Heart right ventricle (tissue), 16 donors: ENCODE measurements around the gene CEACAM16. TPM values are rescaled to one million over a fixed set of nuclear protein-coding genes. Genes with fewer than 3 reads are reported as not detected.

Source experiments
- ATAC-seq, 8 donors: fragments of 200-7000 bp; cut with Tn5 transposase; one replicate each; pipeline ENCODE4 v1.9.1; 2020; ENCODE audit warnings: mild to moderate bottlenecking in 8 of 8, moderate library complexity in 8 of 8, moderate number of reproducible peaks in 1 of 8
- DNase-seq, 2 donors: peaks; one replicate each; pipeline ENCODE4 v3.0.0-alpha.2; 2020
- H3K27ac ChIP-seq, 10 donors: fragments of 200-600 bp; sonication (generic) in 2 of 10; one replicate each; pipeline versions ENCODE4 v1.5.0 to v1.8.0; 2020 to 2022; ENCODE audit warnings: mild to moderate bottlenecking in 3 of 10
- H3K27me3 ChIP-seq, 7 donors: fragments of 200-600 bp; one replicate each; pipeline ENCODE4 v1.8.0; 2021 to 2022; ENCODE audit warnings: mild to moderate bottlenecking in 2 of 7
- H3K36me3 ChIP-seq, 9 donors: fragments of 200-600 bp; sonication (generic) in 1 of 9; one replicate each; pipeline versions ENCODE4 v1.5.0 to v1.8.0; 2020 to 2022; ENCODE audit warnings: mild to moderate bottlenecking in 2 of 9
- H3K4me1 ChIP-seq, 9 donors: fragments of 200-600 bp; sonication (generic) in 1 of 9; one replicate each; pipeline versions ENCODE4 v1.5.0 to v1.8.0; 2020 to 2022; ENCODE audit warnings: mild to moderate bottlenecking in 4 of 9
- H3K4me3 ChIP-seq, 10 donors: fragments of 200-600 bp; sonication (generic) in 2 of 10; one replicate each; pipeline versions ENCODE4 v1.5.0 to v1.8.0; 2020 to 2022; ENCODE audit warnings: mild to moderate bottlenecking in 7 of 10, moderate library complexity in 2 of 10
- H3K9me3 ChIP-seq, 11 donors: fragments of 200-600 bp in 10 of 11; sonication (generic) in 2 of 11; one replicate each; pipeline versions ENCODE4 v1.5.0 to v1.8.0; 2013 to 2022; ENCODE audit warnings: mild to moderate bottlenecking in 2 of 11, control low read depth in 1 of 11, moderate library complexity in 1 of 11
- CTCF ChIP-seq, 9 donors: fragments of 200-600 bp; sonication (generic) in 2 of 9; IDR thresholded peaks; one replicate each; pipeline versions ENCODE4 v1.5.0 to v1.8.0; 2021 to 2022; ENCODE audit warnings: antibody characterized with exemption in 9 of 9, mild to moderate bottlenecking in 5 of 9, moderate library complexity in 1 of 9
- WGBS, 2 donors: extraction: QIAGEN DNeasy Blood & Tissue Kit; methylation state at CpG; one replicate each; pipeline ENCODE4 v1.1.7; 2013; ENCODE audit warnings: inconsistent platforms in 1 of 2; 5-methylcytosine and 5-hydroxymethylcytosine counted together
- intact Hi-C, 10 donors: fragments of 100-400 bp; cut with DNase I; formaldehyde crosslinking; loops; one replicate each; pipeline versions ENCODE4 v1.11.1 to v1.14.2; 2022
- polyA plus RNA-seq, 2 donors: library from polyadenylated mRNA; stranded (reverse); fragments of 200-250 nt; gene quantifications; one replicate each; pipeline ENCODE4 v1.2.3, GENCODE V29; 2013
- total RNA-seq, 10 donors: library from RNA; stranded (reverse); fragmentation: NEBNext Ultra II Directional in 3 of 10; extraction: Animal tissue kit (Norgen Biotek cat#: 25700) in 3 of 10; gene quantifications; one replicate each; pipeline versions ENCODE4 v1.2.1 to v1.2.4, GENCODE V29; 2021 to 2023
- donor health status: Arrhythmogenic right ventricular cardiomyopathy.
- donor health status: ischemic (EF 13 %, LVEDD 7.1; RV severe dilation, severe dysfunction).
- donor health status: healthy with polysubstance abuse.
- donor health status: DM: no; HTN: yes; CAD: no.
- donor health status: DM: no; HTN: no; CAD: no.
- donor health status: ischemic (EF 25% LVEDD 6.9; RV normal size, moderate dysfunction).
- donor health status: ischemic (EF 25% LVEDD 5.7; RV mildly dilated, moderate dysfunction).
- donor health status: healthy.
- donor health status: DM: yes; HTN: yes; CAD: no.
- donor health status: Ischemic cardiomyopathy.
- donor health status: ischemic (EF 35%, LVEDD 5.7; RV mildly dilated, moderate dysfunction).
- donor health status: nonischemic (EF 11% LVEDD 7.7; RV severe dilation, severe dysfunction).
- donor health status: DM: yes; HTN: yes; CAD: no.
- donor health status: PGD.
- donor health status: ischemic (EF 29% LVEDD 5.4; RV normal size, mild dysfunction).
- donor health status: nonischemic (EF 23%, LVEDD 6.1; RV moderate dilation, normal function).

The CEACAM16 gene
- total and polyA plus RNA-seq, 12 donors: not detected

DNA sequence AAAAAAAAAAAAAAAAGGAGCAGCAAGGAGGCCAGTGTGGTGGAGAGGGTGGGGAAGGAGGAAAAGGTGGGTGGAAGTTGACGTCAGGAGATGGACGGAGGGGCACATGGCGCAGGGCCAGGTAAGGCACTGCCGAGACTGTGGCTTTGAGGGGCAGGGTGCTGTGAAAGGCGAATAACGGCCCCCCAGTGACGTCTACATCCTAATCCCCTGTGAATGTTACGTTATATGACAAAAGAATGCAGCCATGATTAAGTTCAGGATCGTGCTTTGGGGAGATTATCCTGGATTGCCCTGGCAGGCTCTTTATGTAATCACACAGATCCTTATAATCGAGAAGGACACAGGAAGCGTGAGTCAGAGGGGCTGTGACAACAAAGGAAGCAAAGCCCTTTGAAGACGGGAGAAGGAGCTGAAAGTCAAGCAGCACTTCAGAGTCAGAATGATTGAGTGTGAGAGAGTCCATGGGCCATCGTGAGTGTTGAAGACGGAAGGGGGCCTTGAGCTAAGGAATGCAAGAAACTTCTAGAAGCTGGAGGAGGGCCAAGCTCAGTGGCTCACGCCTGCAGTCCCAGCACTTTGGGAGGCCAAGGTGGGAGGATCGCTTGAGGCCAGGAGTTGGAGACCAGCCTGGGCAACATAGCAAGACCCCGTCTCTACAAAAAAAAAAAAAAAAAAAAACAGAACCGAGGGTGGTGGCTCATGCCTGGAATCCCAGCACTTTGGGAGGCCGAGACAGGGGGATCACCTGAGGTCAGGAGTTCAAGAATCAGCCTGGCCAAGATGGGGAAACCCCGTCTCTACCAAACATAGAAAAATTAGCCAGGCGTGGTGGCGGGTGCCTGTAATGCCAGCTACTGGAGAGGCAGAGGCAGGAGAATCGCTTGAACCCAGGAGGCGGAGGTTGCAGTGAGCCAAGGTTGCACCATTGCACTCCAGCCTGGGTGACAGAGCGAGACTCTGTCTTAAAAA, 13.8 kb upstream of the CEACAM16 start:
- intact Hi-C loops: loop anchor here in 9 of 10 donors (5.0 to 10.0 kb wide), 5 partner anchors 37 to 270 kb away; partner anchors contain the start of genes NECTIN2 (in 4 of the 9) and CLPTM1 (in 1 of the 9)
- WGBS, 2 donors: 47 to 48% methylated on average over 24 to 25 of the region's 25 CpGs
- peaks cover 0 to 21% (median 0%) of the 10 kb centered on the region in 9 donors for H3K36me3 ChIP-seq
- DNase-seq (peak; percentile 40 to 66), ATAC-seq (peak; percentile 57 to 87 (median 68))
- H3K27me3 ChIP-seq: no peaks in the 10 kb centered on the region
- peaks cover 0 to 60% (median 18%) of the 10 kb centered on the region in 9 donors for H3K4me1 ChIP-seq
- H3K27ac ChIP-seq: peak overlapping the region; percentile 53 to 88 (median 70)
- TF ChIP-seq CTCF (IDR thresholded peaks at IDR 0.05): no peak
- H3K9me3 ChIP-seq: no peaks in the 10 kb centered on the region
- peak overlapping the region in 1 of 10 donors; percentile 3 for H3K4me3 ChIP-seq

- Histone ChIP-seq H3K27me3 (no peaks in the 10 kb centered on the region), H3K4me1 (peaks cover 0 to 60% (median 18%) of the 10 kb centered on the region in 9 donors), H3K36me3 (peaks cover 0 to 14% (median 0%) of the 10 kb centered on the region in 9 donors), H3K4me3 (peak overlapping the region in 1 of 10 donors; percentile 12), H3K27ac (peak overlapping the region in 6 of 10 donors; percentile 68 to 88 (median 73)), H3K9me3 (no peaks in the 10 kb centered on the region)
- no peak for TF ChIP-seq CTCF (IDR thresholded peaks at IDR 0.05)
- WGBS, 2 donors: 71 to 72% methylated on average over 4 of the region's 4 CpGs
- DNase-seq (peak in 1 of 2 donors; percentile 34), ATAC-seq (no peak)
- intact Hi-C loops: loop anchor here in 9 of 10 donors (5.0 to 10.0 kb wide), 5 partner anchors 36 to 269 kb away; partner anchors contain the start of genes NECTIN2 (in 4 of the 9) and CLPTM1 (in 1 of the 9)
Observed at GRCh38 chr19:44685877-44686276, 13.1 kb upstream of the CEACAM16 start.

- Histone ChIP-seq H3K27ac (peak overlapping the region in 1 of 10 donors; percentile 88), H3K36me3 (peaks cover 0 to 7% (median 0%) of the 10 kb centered on the region in 9 donors), H3K4me3 (no peak overlapping the region), H3K27me3 (no peaks in the 10 kb centered on the region), H3K9me3 (no peaks in the 10 kb centered on the region), H3K4me1 (peaks cover 0 to 69% (median 26%) of the 10 kb centered on the region in 9 donors)
- TF ChIP-seq CTCF (IDR thresholded peaks at IDR 0.05): no peak
- DNase-seq (no peak), ATAC-seq (no peak)
- intact Hi-C loops: loop anchor here in 9 of 10 donors (5.0 to 10.0 kb wide), 5 partner anchors 35 to 268 kb away; partner anchors contain the start of genes NECTIN2 (in 4 of the 9) and CLPTM1 (in 1 of the 9)
- 83 to 90% methylated on average over 4 of the region's 4 CpGs for WGBS, 2 donors
Observed at GRCh38 chr19:44686896-44687295, 12.1 kb upstream of the CEACAM16 start.

DNA sequence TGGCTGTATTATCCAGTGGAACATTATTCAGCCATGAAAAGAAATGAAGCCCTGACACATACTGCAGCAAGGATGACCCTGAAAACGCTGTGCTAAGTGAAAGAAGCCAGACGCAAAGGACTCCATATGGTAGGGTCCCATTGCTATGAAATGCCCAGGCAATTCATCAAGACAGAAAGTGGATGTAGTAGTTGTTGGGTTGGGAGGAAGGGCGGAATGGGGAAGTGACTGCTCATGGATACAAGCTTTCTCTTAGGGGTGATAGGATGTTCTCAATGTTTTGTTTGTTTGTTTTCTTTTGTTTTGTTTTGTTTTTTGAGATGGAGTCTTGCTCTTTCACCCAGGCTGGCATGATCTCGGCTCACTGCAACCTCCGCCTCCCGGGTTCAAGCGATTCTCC, 11.1 kb upstream of the CEACAM16 start:
- Histone ChIP-seq H3K4me1 (peaks cover 0 to 79% (median 34%) of the 10 kb centered on the region in 9 donors), H3K4me3 (no peak overlapping the region), H3K9me3 (no peaks in the 10 kb centered on the region), H3K36me3 (no peaks in the 10 kb centered on the region), H3K27ac (peak overlapping the region in 1 of 10 donors; percentile 20), H3K27me3 (no peaks in the 10 kb centered on the region)
- TF ChIP-seq CTCF (IDR thresholded peaks at IDR 0.05): no peak
- intact Hi-C loops: loop anchor here in 9 of 10 donors (2.0 to 10.0 kb wide), 8 partner anchors 31 to 267 kb away; partner anchors contain the start of genes NECTIN2 (in 4 of the 9) and CLPTM1 (in 1 of the 9)
- ATAC-seq (no peak), DNase-seq (no peak)
- 91% methylated on average over 7 of the region's 7 CpGs for WGBS, 2 donors
